BE2C (cell line): ENCODE data around the gene GRIK4.

Source experiments
- DNase-seq: peaks from one replicate; pipeline ENCODE4 v3.0.0-alpha.2; 2020
- H3K27me3 ChIP-seq: fragments of 250-450 bp; sonication (Bioruptor Pico); 2 replicates; pipeline ENCODE4 v1.5.1; 2020; ENCODE audit warnings: mild to moderate bottlenecking
- H3K36me3 ChIP-seq: fragments of 250-450 bp; sonication (Bioruptor Pico); 2 replicates; pipeline ENCODE4 v1.5.1; 2020; ENCODE audit warnings: mild to moderate bottlenecking
- H3K4me1 ChIP-seq: fragments of 250-450 bp; sonication (Bioruptor Pico); 2 replicates; pipeline ENCODE4 v1.5.1; 2020
- H3K4me3 ChIP-seq: 2 replicates; pipeline ENCODE4 v1.5.1; 2011; ENCODE audit warnings: low read depth, low read length
- H3K9me3 ChIP-seq: fragments of 250-450 bp; sonication (Bioruptor Pico); 2 replicates; pipeline ENCODE4 v1.5.1; 2020
- TF ChIP-seq, protein P1 (sequence below): IDR thresholded peaks from 2 replicates; pipeline ENCODE4 v1.5.1; 2012; ENCODE audit warnings: mild to moderate bottlenecking, low read depth, low read length

The GRIK4 gene

GRCh38 chr11:120940160-120940848 lies 428.8 kb downstream of the GRIK4 start:
- Histone ChIP-seq H3K27me3 (no peaks in the 10 kb centered on the region), H3K9me3 (no peaks in the 10 kb centered on the region; the same call in 1 of the 2 replicates), H3K4me3 (no peak overlapping the region), H3K4me1 (no peaks in the 10 kb centered on the region), H3K36me3 (no peaks in the 10 kb centered on the region)
- TF ChIP-seq, protein P1, sequence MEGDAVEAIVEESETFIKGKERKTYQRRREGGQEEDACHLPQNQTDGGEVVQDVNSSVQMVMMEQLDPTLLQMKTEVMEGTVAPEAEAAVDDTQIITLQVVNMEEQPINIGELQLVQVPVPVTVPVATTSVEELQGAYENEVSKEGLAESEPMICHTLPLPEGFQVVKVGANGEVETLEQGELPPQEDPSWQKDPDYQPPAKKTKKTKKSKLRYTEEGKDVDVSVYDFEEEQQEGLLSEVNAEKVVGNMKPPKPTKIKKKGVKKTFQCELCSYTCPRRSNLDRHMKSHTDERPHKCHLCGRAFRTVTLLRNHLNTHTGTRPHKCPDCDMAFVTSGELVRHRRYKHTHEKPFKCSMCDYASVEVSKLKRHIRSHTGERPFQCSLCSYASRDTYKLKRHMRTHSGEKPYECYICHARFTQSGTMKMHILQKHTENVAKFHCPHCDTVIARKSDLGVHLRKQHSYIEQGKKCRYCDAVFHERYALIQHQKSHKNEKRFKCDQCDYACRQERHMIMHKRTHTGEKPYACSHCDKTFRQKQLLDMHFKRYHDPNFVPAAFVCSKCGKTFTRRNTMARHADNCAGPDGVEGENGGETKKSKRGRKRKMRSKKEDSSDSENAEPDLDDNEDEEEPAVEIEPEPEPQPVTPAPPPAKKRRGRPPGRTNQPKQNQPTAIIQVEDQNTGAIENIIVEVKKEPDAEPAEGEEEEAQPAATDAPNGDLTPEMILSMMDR: no peak
- DNase-seq: no peak

DNA sequence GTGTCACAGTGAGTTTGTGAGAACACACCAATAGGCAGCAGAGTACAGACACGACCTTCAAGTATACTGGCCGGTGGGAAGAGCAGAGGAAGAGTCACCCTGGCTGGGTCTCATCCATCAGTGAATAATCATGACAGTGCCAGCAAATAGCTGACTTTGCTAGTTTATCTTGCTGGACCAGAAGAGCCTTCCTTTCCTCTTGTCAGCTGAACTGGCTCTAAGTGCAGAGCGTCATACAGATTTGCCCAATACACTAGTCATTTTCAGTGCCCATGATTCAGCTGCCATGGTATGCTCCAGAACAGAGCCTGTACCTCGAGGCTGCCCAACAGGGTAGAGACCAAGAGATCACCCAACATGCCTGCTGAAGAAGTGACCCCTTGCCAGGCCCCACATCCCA lies 429.5 kb downstream of the GRIK4 start:
- no peaks in the 10 kb centered on the region for H3K27me3 ChIP-seq
- no peaks in the 10 kb centered on the region for H3K36me3 ChIP-seq
- DNase-seq: no peak
- H3K4me3 ChIP-seq: no peak overlapping the region
- TF ChIP-seq, protein P1: no peak
- no peaks in the 10 kb centered on the region for H3K4me1 ChIP-seq
- H3K9me3 ChIP-seq: no peaks in the 10 kb centered on the region; the same call in 1 of the 2 replicates

DNA sequence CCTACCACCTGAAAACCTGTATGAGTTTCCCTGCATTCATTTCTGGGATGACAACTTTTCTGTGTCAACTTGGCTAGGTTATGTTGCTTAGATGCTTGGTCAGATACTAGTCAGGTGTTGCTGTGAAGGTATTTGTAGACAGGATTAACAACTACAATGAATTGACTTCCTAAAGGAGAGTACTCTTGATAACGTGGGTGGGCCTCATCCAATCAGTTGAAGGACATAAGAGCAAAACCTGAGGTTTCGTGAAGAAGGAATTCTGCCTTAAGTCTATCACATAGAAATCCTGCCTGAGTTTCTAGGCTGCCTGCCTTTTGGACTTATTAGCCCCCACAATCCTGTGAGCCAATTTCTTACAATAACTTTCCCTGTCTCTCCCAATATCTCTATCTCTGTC lies 431.2 kb downstream of the GRIK4 start:
- H3K36me3 ChIP-seq: no peaks in the 10 kb centered on the region
- no peaks in the 10 kb centered on the region for H3K4me1 ChIP-seq
- DNase-seq: no peak
- H3K9me3 ChIP-seq: no peaks in the 10 kb centered on the region; the same call in 1 of the 2 replicates
- no peak overlapping the region for H3K4me3 ChIP-seq
- no peaks in the 10 kb centered on the region; the same call in 1 of the 2 replicates for H3K27me3 ChIP-seq
- TF ChIP-seq, protein P1: no peak

- Histone ChIP-seq H3K27me3 (peaks cover 4% of the 10 kb centered on the region), H3K4me3 (no peak overlapping the region), H3K9me3 (no peaks in the 10 kb centered on the region; the same call in 1 of the 2 replicates), H3K4me1 (no peaks in the 10 kb centered on the region), H3K36me3 (no peaks in the 10 kb centered on the region)
- DNase-seq: no peak
- TF ChIP-seq, protein P1: peak; percentile 52
Observed at GRCh38 chr11:120945042-120945441, 433.5 kb downstream of the GRIK4 start.

GRCh38 chr11:120950880-120951279 lies 439.3 kb downstream of the GRIK4 start:
- H3K9me3 ChIP-seq: no peaks in the 10 kb centered on the region
- H3K4me3 ChIP-seq: no peak overlapping the region
- no peaks in the 10 kb centered on the region; the same call in 1 of the 2 replicates for H3K4me1 ChIP-seq
- H3K36me3 ChIP-seq: no peaks in the 10 kb centered on the region
- peaks cover 4% of the 10 kb centered on the region for H3K27me3 ChIP-seq
- DNase-seq: no peak
- TF ChIP-seq, protein P1: no peak
